ENCODE results near the gene DNAH14.

DNA sequence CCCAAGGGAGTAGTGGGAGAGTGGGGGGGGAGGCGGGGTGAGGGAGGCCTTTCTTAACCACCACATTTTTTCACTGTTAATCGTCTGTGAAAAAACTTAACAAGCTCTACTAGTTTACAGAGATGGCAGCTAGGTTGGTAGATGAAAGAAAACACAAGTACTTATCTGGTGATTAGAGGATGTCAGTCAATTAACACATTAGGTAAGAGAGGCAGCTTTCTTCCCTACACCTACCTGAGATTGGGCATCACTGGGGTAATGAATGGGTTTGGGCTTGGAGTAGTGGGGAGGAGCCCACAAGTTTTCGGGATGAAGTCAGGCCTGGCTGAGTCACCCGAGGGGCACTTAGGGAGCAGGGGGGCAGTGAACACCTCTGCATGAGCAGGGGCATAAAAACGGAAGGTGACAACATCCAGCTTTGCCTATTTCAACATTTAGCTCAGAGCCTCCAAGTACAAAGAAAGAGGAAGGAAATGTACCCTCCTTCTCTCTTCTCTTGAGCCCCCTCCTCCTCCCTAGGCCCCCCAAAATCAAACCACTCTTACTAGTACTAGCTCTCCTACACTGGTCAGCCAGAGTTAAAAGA is 495.8 kb downstream of the DNAH14 start:
- TF ChIP-seq GATA2 (IDR thresholded peaks at IDR 0.05; ENCODE audit: low read depth, low read length) = no peak
- TF ChIP-seq GATA3 (IDR thresholded peaks at IDR 0.05; ENCODE audit: low read depth, low read length) = no peak
